ENCODE results near the gene ZNF217.
A peak's percentile ranks its signal among the peaks of the same experiment; 100 is the strongest.
"Not testable (repeated sequence)": the region's sequence is repeated elsewhere in the genome, so short reads cannot be mapped to it uniquely, and the experiment has no call there.

The ZNF217 gene

DNA sequence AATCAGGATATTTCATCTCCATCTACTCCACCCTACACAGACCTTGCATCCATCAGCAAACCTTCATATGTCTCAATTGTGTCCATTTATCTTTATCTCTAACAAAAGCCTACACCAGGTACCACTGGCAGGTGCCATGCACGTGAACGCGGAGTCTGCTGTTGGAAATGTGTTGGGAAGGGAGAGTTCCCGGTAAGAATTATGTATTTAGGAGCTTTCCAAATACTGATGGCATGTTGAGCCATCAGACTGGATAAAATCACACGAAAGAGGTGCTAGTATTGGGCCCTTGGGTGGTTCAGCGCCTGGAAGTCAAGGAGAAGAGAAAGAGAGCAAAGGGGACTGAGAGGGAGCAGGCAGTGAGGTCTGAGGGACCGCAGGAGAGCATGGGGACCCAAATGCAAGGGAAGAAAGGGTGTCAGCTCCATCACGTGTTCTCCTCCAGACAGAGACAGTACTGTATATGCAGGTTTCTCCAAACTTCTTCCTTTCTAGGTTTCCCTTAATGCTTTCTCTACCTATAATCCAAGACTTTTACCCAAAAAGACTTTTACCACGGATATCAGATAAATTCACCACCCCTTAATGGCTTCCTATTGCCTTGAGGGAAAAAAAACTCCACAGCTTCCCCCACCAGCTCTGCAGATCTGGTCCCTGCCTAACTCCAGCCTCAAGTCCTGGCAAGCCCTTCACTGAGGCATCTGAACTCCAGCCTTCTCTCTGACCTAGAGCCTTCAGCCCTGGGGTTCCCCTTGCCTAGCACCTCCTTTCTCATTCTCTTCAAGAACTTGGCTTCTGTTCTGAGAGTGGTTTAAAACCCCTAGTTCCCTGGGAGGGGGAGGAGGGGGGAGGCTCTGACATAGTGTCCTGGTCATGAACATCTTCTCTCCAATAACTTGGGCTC lies 4.8 kb upstream of the ZNF217 start:
- DNase-seq (ENCODE audit: low read depth in 2 of 2): no peak

DNA sequence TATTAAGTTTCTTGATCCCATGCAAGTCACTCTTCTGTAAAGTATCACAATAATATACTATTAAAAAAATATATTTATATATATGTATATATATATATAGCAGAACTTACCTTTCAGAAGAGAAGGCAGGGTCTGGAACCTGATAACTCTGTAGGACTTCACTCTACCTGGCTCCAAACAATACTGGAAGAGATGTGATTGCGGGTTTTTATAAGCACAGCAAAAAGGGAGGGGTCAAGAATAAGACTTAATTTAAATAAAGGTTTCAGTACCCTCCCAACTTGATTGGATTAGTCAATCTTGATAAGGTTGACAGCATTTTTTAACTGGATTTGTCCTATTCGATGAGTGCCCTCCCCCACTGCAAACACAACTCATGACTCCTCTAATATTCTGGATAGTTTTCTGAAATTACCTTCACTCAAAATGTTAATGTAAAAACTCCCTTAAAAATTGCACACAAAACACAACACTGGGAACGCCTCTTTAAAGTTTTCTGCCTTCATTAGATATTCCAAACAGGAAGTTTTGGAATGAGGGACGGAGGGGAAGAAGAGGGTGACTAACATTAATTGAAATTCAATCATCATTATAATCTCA lies 4.0 kb upstream of the ZNF217 start:
- DNase-seq (ENCODE audit: low read depth in 2 of 2): no peak

- no peak for DNase-seq (ENCODE audit: low read depth in 2 of 2)
These were observed 3.4 kb upstream of the ZNF217 start for GRCh38 chr20:53597030-53597482.

GRCh38 chr20:53596189-53597001 lies 2.8 kb upstream of the ZNF217 start:
- DNase-seq (ENCODE audit: low read depth in 2 of 2): not testable (repeated sequence)

DNA sequence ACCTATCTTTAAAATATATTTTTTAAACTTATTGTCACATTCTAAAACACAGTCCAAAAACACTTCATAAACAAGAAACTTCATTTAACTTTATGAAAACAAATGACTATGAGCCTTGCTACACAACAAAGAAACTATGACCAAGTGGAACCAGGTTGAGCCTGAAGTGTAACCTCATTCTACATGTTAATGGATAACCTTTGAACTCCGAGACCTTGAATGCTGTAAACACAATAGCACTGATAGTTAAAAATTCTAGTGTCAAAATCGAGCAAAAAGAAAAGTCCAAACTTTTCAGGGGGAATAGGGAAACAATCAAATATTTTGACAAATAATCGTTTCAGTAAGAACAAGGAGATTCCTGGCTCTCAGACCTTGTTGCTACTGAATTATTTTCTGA lies 2.1 kb upstream of the ZNF217 start:
- DNase-seq (ENCODE audit: low read depth in 2 of 2): not testable (repeated sequence)

DNA sequence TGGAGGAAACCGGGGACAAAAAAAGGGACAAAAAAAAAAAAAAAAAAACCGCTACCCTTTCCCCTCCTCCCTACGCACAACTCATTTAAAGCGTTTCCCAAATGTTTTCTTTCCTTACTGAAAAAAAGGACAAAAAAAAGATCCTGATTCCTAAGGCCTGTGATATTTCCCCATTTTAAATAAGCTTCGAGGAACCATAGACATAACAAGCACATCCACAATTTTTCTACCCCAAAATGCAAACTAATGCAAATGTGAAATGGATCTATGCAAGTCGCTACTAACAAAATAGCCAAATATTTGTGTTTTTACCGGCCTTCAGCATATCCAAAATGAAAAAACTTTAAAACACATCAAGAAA lies 1.4 kb upstream of the ZNF217 start:
- no peak for DNase-seq (ENCODE audit: low read depth in 2 of 2)

DNA sequence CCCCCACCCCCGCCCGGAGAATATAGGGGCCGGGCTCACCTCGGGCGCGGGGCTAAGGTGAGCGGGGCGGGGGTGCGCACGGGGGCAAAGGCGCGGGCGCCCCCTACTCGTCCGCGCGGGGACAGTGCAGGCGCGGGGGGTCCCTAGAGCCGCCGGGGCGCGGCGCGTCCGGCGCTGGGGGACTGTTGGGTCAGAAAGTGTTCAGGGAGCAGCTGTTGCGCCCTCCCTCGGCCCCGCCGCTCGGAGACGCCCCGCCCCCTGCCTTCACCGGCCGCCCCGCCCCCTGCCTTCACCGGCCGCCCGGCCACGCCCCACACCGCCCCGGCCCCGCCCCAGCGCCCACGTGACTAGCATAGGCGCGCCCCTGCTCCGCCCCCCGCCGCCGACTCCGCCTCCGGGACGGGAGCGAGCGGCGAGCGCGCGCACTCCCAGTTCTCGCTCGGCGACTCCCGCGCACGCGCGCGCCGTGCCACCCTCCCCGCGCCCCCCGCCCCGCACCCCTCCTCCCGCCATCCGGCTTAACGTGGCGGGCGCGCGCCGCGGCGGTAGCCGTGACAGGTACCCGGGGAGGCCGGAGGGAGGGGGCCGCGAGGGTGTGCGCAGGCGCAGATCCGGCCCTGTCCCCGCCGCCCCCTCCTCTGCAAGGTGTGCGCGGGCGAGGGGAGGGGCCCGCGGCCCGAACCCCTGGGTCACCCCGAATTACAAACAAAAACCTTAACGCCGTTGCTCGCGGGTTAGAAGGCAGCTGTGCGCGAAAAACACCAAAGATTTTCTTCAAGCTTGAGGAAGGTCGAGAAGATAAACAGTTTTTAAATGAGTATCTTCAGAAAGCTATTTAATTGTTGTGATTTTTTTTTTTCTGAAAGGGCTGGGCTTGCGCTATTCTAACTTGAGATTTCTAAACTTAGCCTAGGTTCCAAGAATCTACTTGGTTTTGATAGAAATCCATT lies 704 bp upstream of the ZNF217 start:
- DNase-seq (ENCODE audit: low read depth in 2 of 2): peak; percentile 97 to 99

DNA sequence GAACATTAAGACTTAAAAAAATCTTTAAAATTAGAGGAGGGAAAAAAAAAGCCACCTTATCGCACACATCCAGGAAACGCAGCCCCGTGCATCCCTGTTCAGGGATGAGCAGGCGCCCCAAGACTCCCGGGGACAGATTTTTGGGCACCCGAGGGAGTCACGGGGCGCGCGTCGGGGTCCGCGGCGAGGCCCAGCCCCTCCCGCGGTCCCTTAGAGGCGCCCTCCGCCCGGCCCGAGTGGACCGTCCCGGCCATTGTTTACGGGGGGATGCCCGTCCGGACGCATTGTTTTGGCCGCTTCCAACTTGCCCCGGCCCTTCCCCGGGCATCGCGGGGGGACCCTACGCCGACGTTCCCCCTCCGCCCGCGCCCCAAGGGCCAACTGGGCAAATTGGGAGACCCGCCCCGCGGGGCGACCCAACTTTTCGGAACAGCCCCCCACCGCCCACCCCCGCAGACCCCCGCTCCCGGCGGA lies 610 bp downstream of the ZNF217 start:
- no peak for DNase-seq (ENCODE audit: low read depth in 2 of 2)

- peak; percentile 53 to 60 for DNase-seq (ENCODE audit: low read depth in 2 of 2)
These were observed 1.1 kb downstream of the ZNF217 start for GRCh38 chr20:53592454-53592991.

DNA sequence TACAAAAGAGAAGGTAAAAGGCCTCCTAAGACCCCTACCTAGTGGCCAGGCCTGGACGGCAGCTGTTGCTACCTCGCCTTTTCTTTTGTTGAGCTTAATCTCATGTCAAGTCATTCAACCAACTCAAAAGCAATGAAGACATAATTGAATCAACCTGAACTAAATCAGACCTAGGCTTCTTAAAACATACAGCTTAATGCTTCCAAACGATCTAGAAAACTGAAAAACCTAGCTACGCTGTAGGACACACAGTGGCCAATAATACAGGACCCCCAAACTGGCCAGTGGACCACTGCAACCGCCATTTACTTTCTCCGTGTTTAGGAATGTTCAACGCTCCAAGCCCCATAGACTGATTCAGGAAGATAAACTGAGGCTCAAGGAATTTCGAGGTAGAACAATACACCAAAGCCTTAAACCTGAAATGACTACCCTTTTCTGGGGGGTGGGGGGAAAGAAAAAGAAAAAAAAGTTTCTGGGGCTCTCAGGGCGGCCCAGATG lies 1.6 kb downstream of the ZNF217 start:
- DNase-seq (ENCODE audit: low read depth in 2 of 2): not testable (repeated sequence)

DNA sequence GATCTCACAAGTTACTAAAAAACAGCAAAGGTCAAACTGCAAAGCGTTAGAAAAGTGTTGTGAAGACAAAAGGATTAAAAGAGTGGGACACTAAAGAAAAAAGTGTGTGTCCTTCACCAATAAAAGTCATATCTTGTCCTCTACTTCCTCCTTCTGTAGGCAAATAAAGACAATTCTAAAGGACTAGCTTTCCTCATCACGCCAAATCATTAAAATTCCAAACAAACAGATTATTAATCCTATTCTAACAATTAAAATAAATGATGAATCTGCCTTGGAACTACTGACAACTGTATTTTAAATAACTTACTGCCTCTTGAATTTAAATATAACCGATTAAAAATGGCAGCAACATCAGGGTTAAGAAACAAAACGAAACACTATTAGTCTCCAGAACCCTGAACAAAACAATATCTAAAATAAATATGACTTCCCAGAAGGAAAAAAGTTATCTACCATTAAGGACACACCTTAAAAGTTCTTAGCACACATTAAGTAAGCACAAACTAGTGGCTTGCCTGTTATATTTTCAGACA lies 2.4 kb downstream of the ZNF217 start:
- DNase-seq (ENCODE audit: low read depth in 2 of 2): not testable (repeated sequence)

DNA sequence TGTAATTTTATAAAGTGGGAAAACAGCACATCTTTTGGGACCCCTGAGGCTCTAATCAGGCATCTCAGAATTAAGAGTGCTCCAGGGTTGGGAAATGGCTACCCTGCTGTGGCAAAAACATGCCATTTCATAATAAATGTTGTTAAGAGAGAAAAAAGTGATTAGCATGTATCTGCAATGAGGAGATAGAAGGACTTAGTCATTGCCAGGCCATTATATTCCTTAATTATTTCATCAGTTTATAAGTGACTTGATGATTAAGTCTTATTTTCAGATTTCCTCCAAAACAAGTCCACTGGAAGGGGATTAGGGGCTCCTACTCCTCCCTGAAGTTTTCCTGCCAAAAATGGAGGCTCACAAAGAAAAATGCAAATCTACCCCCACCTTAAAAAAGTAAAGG lies 3.0 kb downstream of the ZNF217 start:
- not testable (repeated sequence) for DNase-seq (ENCODE audit: low read depth in 2 of 2)

DNA sequence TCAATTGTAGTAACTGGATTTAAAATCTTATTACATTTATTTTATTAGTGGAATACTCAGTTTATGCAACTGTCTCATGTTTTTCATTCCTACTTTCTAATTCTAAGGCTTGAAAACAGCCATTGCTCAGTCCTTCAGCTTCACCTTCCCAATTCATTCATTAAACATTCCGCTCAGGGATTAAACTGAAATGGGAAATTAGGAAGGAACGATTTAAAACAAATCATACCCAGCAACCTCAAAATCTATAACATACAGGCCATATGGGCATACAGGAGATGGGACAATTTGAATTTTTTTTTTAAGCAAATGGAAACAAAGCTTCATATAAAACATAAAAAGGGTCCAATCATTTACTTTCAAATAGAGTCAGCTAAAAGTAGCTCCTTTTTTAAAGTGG lies 3.5 kb downstream of the ZNF217 start:
- DNase-seq (ENCODE audit: low read depth in 2 of 2): not testable (repeated sequence)

DNA sequence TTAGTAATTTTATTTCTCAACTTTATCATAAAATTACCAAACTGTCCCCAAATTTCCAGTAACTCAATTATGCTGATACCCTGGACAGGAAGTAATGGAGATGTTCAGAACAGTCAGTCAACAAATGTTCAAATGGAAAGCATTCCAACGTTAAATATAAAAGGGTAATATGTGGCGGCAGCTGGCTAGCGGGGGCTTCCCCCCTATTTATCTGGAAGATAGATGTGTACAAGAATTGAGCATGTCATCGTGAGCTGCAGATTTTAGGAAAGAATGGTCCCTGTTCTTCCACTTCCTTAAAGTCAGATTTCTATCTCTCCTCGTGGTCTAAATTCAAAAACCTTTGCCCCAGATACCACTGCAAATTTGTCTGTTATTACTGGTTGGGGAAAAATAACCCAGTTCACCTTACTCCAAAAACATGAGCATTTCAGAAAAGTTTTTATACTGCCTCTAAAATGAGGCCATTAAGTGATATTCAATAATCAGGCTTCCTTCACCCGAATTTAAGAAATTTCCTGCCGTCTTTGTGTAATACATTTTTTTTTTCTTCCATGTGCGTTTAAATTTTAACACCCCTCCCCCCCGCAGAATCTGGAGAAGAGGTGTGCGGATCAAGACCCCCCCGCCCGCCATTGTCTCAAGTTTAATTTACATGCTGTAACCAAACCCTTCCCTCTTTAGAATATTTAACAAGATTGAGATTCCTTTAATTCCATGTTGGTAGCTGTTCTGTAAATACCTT lies 4.1 kb downstream of the ZNF217 start:
- not testable (repeated sequence) for DNase-seq (ENCODE audit: low read depth in 2 of 2)

- not testable (repeated sequence) for DNase-seq (ENCODE audit: low read depth in 2 of 2)
These were observed 6.4 kb downstream of the ZNF217 start for GRCh38 chr20:53587157-53587703.

GRCh38 chr20:53586640-53587039 lies 7.0 kb downstream of the ZNF217 start:
- no peak for DNase-seq (ENCODE audit: low read depth in 2 of 2)

DNA sequence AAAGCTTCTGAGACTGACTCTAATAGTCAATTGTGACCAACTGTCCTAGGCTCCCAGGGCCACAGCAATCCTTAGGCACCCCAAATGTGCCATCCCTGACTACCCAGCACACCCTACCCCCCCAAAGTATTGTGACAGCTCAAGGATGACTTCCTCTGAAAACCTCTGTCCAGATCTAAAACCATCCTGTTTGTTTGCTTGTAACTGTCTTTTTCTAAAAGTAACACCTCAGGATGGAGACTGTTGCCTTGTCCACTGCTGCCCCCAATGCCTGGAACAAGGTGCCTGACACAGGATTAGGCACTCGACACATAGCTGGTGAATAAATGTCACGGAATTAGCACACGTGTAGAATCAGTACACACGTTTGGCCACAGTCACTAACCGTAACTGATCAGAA lies 7.7 kb downstream of the ZNF217 start:
- not testable (repeated sequence) for DNase-seq (ENCODE audit: low read depth in 2 of 2)

- not testable (repeated sequence) for DNase-seq (ENCODE audit: low read depth in 2 of 2)
These were observed 8.6 kb downstream of the ZNF217 start for GRCh38 chr20:53585004-53585569.

- not testable (repeated sequence) for DNase-seq (ENCODE audit: low read depth in 2 of 2)
These were observed 9.1 kb downstream of the ZNF217 start for GRCh38 chr20:53584550-53584913.
